Gastroesophageal sphincter (tissue), 4 donors: Measurements from ENCODE around the gene MT1HL1. TPM values are rescaled to one million over a fixed set of nuclear protein-coding genes. Genes with fewer than 3 reads are reported as not detected.

Experiments used
- ATAC-seq: fragments of 150-250 bp; one replicate; pipeline ENCODE4 v1.9.1; 2016; ENCODE audit warnings: mild to moderate bottlenecking, moderate library complexity
- H3K27ac ChIP-seq, 4 donors: fragments of 200-600 bp; sonication (generic) in 3 of 4; 1 replicate in 3 of 4; 2 replicates in 1 of 4; pipeline ENCODE4 v1.5.1; 2016 to 2019
- H3K27me3 ChIP-seq: fragments of 200-600 bp; sonication (generic); one replicate; pipeline ENCODE4 v1.5.1; 2019
- H3K36me3 ChIP-seq, 2 donors: fragments of 200-600 bp; sonication (generic); one replicate each; pipeline ENCODE4 v1.5.1; 2019; ENCODE audit warnings: control low read depth in 1 of 2
- H3K4me1 ChIP-seq, 3 donors: fragments of 200-600 bp; sonication (generic); 1 replicate in 2 of 3; 2 replicates in 1 of 3; pipeline ENCODE4 v1.5.1; 2016 to 2019; ENCODE audit warnings: control low read depth in 2 of 3
- H3K4me3 ChIP-seq, 2 donors: fragments of 200-600 bp; sonication (generic); one replicate each; pipeline ENCODE4 v1.5.1; 2019; ENCODE audit warnings: mild to moderate bottlenecking in 1 of 2, moderate library complexity in 1 of 2
- H3K9me3 ChIP-seq, 3 donors: fragments of 200-600 bp; sonication (generic); one replicate each; pipeline ENCODE4 v1.5.1; 2017 to 2019; ENCODE audit warnings: control low read depth in 2 of 3
- EP300 ChIP-seq: sonication (generic); formaldehyde crosslinking; IDR thresholded peaks from one replicate; pipeline ENCODE4 v1.6.1; 2017; ENCODE audit warnings: antibody characterized with exemption, mild to moderate bottlenecking
- POLR2A ChIP-seq, 2 donors: fragments of 450-650 bp; IDR thresholded peaks; one replicate each; pipeline ENCODE4 v1.6.1; 2017; ENCODE audit warnings: antibody characterized with exemption in 2 of 2, mild to moderate bottlenecking in 2 of 2, moderate library complexity in 1 of 2
- POLR2AphosphoS5 ChIP-seq: sonication (generic); formaldehyde crosslinking; IDR thresholded peaks from one replicate; pipeline ENCODE4 v1.6.1; 2017; ENCODE audit warnings: antibody characterized with exemption
- WGBS, 2 donors: methylation state at CpG; one replicate each; pipeline ENCODE4 v1.1.5; 2018; ENCODE audit warnings: low coverage in 1 of 2; 5-methylcytosine and 5-hydroxymethylcytosine counted together
- total RNA-seq, 4 donors: library from RNA; depleted of rRNA; stranded (reverse); fragments of >200 nt; gene quantifications; one replicate each; pipeline ENCODE4 v1.1.0, GENCODE V29; 2016
- TF ChIP-seq, protein P1 (sequence below), 4 experiments: fragments of 200-600 bp in 2 of 4; fragments of 450-650 bp in 2 of 4; sonication (generic) in 1 of 4; IDR thresholded peaks; one replicate each; pipeline ENCODE4 v1.5.1; 2017 to 2019; ENCODE audit warnings: antibody characterized with exemption in 4 of 4, mild to moderate bottlenecking in 2 of 4, moderate library complexity in 2 of 4

MT1HL1 gene
- total RNA-seq, 4 donors from 2014 or later: not detected

DNA sequence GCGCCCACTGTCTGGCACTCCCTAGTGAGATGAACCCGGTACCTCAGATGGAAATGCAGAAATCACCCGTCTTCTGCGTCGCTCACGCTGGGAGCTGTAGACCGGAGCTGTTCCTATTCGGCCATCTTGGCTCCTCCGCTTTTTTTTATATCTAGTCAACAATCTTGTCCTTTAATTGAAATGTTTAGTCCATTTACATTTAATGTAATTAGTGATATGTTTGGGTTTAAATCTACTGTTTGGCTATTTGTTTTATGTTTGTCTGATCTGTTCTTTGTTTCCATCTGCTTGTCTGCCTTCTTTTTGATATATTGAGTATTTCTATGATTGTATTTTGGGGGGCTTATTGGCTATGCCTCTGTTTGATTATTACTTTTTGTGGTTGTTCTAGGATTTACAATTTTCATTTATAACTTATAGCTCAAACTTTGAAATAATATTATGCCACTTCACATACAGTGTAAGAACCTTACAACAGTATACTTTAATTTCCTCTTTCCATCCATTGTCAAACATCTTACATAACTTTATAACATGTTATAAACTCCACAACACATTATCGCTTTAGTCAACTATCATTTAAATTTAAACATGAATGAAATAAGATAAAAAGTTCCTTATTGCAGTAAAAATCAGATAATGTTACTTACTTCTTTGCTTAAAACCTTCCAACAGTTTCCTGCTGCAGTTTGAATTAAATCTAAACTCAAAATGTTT lies 21.3 kb upstream of the MT1HL1 start:
- Histone ChIP-seq H3K27ac (no peak overlapping the region), H3K4me3 (no peak overlapping the region), H3K4me1 (peaks cover 0 to 2% (median under 1%) of the 10 kb centered on the region in 3 donors), H3K36me3 (no peaks in the 10 kb centered on the region), H3K9me3 (no peaks in the 10 kb centered on the region), H3K27me3 (no peaks in the 10 kb centered on the region)
- no peak for TF ChIP-seq EP300
- TF ChIP-seq POLR2A (IDR thresholded peaks at IDR 0.05): no peak
- no peak for TF ChIP-seq POLR2AphosphoS5
- TF ChIP-seq, protein P1, sequence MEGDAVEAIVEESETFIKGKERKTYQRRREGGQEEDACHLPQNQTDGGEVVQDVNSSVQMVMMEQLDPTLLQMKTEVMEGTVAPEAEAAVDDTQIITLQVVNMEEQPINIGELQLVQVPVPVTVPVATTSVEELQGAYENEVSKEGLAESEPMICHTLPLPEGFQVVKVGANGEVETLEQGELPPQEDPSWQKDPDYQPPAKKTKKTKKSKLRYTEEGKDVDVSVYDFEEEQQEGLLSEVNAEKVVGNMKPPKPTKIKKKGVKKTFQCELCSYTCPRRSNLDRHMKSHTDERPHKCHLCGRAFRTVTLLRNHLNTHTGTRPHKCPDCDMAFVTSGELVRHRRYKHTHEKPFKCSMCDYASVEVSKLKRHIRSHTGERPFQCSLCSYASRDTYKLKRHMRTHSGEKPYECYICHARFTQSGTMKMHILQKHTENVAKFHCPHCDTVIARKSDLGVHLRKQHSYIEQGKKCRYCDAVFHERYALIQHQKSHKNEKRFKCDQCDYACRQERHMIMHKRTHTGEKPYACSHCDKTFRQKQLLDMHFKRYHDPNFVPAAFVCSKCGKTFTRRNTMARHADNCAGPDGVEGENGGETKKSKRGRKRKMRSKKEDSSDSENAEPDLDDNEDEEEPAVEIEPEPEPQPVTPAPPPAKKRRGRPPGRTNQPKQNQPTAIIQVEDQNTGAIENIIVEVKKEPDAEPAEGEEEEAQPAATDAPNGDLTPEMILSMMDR (IDR thresholded peaks at IDR 0.05): no peak
- WGBS, 2 donors: 98 to 99% methylated on average over 4 of the region's 10 CpGs
- ATAC-seq: no peak

DNA sequence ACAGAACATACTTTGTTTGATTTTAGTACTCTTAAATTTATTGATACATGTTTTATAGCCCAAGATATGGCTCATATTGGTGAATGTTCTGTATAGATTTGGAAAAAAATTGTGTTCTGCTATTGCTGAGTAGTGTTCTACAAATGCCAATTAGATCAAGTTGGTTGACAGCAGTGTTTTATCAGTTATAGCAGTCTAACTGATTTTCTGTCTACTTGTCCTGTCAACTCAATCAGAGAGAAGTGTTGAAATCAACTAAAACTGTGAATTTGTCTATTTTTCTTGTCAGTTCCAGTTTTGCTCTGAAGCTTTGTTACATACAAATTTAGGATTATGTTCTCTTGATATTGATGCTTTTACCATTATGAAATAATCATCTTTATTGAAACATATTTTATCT lies 14.7 kb upstream of the MT1HL1 start:
- Histone ChIP-seq H3K4me3 (no peak overlapping the region), H3K4me1 (peaks cover 0 to under 1% (median 0%) of the 10 kb centered on the region in 3 donors), H3K27ac (no peak overlapping the region), H3K27me3 (no peaks in the 10 kb centered on the region), H3K9me3 (no peaks in the 10 kb centered on the region), H3K36me3 (no peaks in the 10 kb centered on the region)
- ATAC-seq: no peak
- TF ChIP-seq POLR2AphosphoS5 (no peak), EP300 (no peak), POLR2A (IDR thresholded peaks at IDR 0.05) (no peak)
- TF ChIP-seq, protein P1 (IDR thresholded peaks at IDR 0.05): no peak

DNA sequence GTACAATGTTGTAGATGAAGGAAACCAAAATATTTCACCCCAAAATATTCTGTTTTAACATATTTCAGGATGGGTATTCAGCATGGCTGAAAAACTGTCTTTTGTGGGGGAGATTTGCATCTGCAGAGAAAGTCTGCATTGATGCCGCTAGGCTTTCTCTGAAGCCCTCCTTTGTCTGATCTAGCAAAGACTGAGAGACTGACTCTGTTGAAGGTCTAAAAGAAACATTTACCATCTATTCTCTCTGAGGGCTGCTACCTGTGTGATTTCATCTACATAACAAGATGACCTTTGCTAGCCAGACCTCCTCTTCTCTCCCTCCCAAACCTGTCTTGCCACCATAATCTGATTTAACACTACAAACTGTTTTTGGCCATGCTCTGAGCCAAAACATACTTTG lies 12.4 kb upstream of the MT1HL1 start:
- 67 to 76% methylated on average over 1 of the region's 1 CpG for WGBS, 2 donors
- peaks cover 5 to 23% (median 8%) of the 10 kb centered on the region in 3 donors for H3K4me1 ChIP-seq
- H3K27ac ChIP-seq: peak overlapping the region in 1 of 4 donors; percentile 12
- no peaks in the 10 kb centered on the region for H3K27me3 ChIP-seq
- no peaks in the 10 kb centered on the region for H3K9me3 ChIP-seq
- no peak for TF ChIP-seq EP300
- TF ChIP-seq, protein P1 (IDR thresholded peaks at IDR 0.05): no peak
- TF ChIP-seq POLR2A (IDR thresholded peaks at IDR 0.05): no peak
- TF ChIP-seq POLR2AphosphoS5: no peak
- ATAC-seq: no peak
- H3K4me3 ChIP-seq: no peak overlapping the region
- no peaks in the 10 kb centered on the region for H3K36me3 ChIP-seq

GRCh38 chr1:237013608-237014007 lies 9.4 kb upstream of the MT1HL1 start:
- H3K4me3 ChIP-seq: no peak overlapping the region
- WGBS, 2 donors: 54 to 65% methylated on average over 5 of the region's 5 CpGs
- TF ChIP-seq POLR2AphosphoS5 (peak; percentile 17), EP300 (no peak)
- ATAC-seq: no peak
- H3K27me3 ChIP-seq: no peaks in the 10 kb centered on the region
- no peaks in the 10 kb centered on the region for H3K9me3 ChIP-seq
- peak overlapping the region; percentile 83 to 97 (median 86) for H3K27ac ChIP-seq
- peaks cover 5 to 35% (median 8%) of the 10 kb centered on the region in 3 donors for H3K4me1 ChIP-seq
- H3K36me3 ChIP-seq: no peaks in the 10 kb centered on the region

- peaks cover 5 to 35% (median 8%) of the 10 kb centered on the region in 3 donors for H3K4me1 ChIP-seq
- 16 to 21% methylated on average over 9 to 14 of the region's 15 CpGs for WGBS, 2 donors
- ATAC-seq: peak; percentile 86
- TF ChIP-seq, protein P1 (IDR thresholded peaks at IDR 0.05): no peak
- TF ChIP-seq POLR2AphosphoS5 (peak; percentile 90), EP300 (peak; percentile 40), POLR2A (IDR thresholded peaks at IDR 0.05) (no peak)
- H3K9me3 ChIP-seq: no peaks in the 10 kb centered on the region
- H3K27me3 ChIP-seq: no peaks in the 10 kb centered on the region
- H3K36me3 ChIP-seq: no peaks in the 10 kb centered on the region
- peak overlapping the region; percentile 83 to 97 (median 86) for H3K27ac ChIP-seq
- H3K4me3 ChIP-seq: peak overlapping the region in 1 of 2 donors; percentile 16
These were observed 8.6 kb upstream of the MT1HL1 start for GRCh38 chr1:237012788-237013383.
